Ishikawa (cell line): ENCODE results near the gene IFI16.

Experiments
- CREB1 ChIP-seq: IDR thresholded peaks from 2 replicates; pipeline ENCODE4 v1.6.1; 2012; ENCODE audit warnings: low read depth
- EGR1 ChIP-seq: IDR thresholded peaks from 2 replicates; pipeline ENCODE4 v1.6.1; 2012
- FOXM1 ChIP-seq: IDR thresholded peaks from 2 replicates; pipeline ENCODE4 v1.6.1; 2012; ENCODE audit warnings: low read depth, borderline replicate concordance
- MAX ChIP-seq: IDR thresholded peaks from 2 replicates; pipeline ENCODE4 v1.6.1; 2012
- RAD21 ChIP-seq: IDR thresholded peaks from 2 replicates; pipeline ENCODE4 v1.6.1; 2012; ENCODE audit warnings: low read depth
- REST ChIP-seq: IDR thresholded peaks from 2 replicates; pipeline ENCODE4 v1.6.1; 2012; ENCODE audit warnings: low read depth, mild to moderate bottlenecking
- TAF1 ChIP-seq: IDR thresholded peaks from 2 replicates; pipeline ENCODE4 v1.6.1; 2012; ENCODE audit warnings: low read depth, mild to moderate bottlenecking
- USF1 ChIP-seq: IDR thresholded peaks from 2 replicates; pipeline ENCODE4 v1.6.1; 2012
- YY1 ChIP-seq: IDR thresholded peaks from 2 replicates; pipeline ENCODE4 v1.6.1; 2012; ENCODE audit warnings: low read depth
- ZBTB7A ChIP-seq: IDR thresholded peaks from 2 replicates; pipeline ENCODE4 v1.6.1; 2012; ENCODE audit warnings: low read depth

- TF ChIP-seq RAD21 (no peak), EGR1 (no peak), YY1 (no peak), ZBTB7A (no peak), TAF1 (no peak), FOXM1 (no peak), USF1 (no peak), REST (no peak), MAX (no peak), CREB1 (no peak)
Observed at GRCh38 chr1:158969166-158969565, 40.5 kb upstream of the IFI16 start.
